A549 (cell line): ENCODE measurements around the gene AIG1.

Source experiments
- ESRRA ChIP-seq: fragments of 150-350 bp; IDR thresholded peaks from 2 replicates; pipeline ENCODE4 v1.6.1; 2014; ENCODE audit warnings: mild to moderate bottlenecking, low read length, borderline replicate concordance
- JUN ChIP-seq, 2 experiments: fragments of >200 bp; sonication (Bioruptor Twin); formaldehyde crosslinking; IDR thresholded peaks; 2 replicates in 1 of 2; 3 replicates in 1 of 2; pipeline ENCODE4 v1.6.1; 2016 to 2017
- MAX ChIP-seq: IDR thresholded peaks from 2 replicates; pipeline ENCODE4 v1.6.1; 2012
- MYC ChIP-seq: IDR thresholded peaks from 2 replicates; pipeline ENCODE4 v1.6.1; 2012; ENCODE audit warnings: mild to moderate bottlenecking, inconsistent platforms, low read length, improper control_type of control experiment, borderline replicate concordance
- POLR2A ChIP-seq: IDR thresholded peaks from 2 replicates; pipeline ENCODE4 v1.6.1; 2012; ENCODE audit warnings: mild to moderate bottlenecking, low read length
- RAD21 ChIP-seq, 2 experiments: fragments of >200 bp in 1 of 2; sonication (Bioruptor Twin) in 1 of 2; formaldehyde crosslinking in 1 of 2; IDR thresholded peaks in 1 of 2; conservative IDR thresholded peaks in 1 of 2; 2 replicates in 1 of 2; 3 replicates in 1 of 2; pipeline ENCODE4 v1.6.1; 2012 to 2018; ENCODE audit warnings: inconsistent platforms in 1 of 2
- SMC3 ChIP-seq: fragments of >200 bp; sonication (Bioruptor Twin); formaldehyde crosslinking; IDR thresholded peaks from 3 replicates; pipeline ENCODE4 v1.6.1; 2018; ENCODE audit warnings: inconsistent platforms
- TP53 ChIP-seq: fragments of 250-450 bp; sonication (Bioruptor Pico); IDR thresholded peaks from 2 replicates; pipeline ENCODE4 v1.5.0; 2021; ENCODE audit warnings: mild to moderate bottlenecking, moderate library complexity
- ZFP36 ChIP-seq: fragments of 450-650 bp; IDR thresholded peaks from 2 replicates; pipeline ENCODE4 v1.6.1; 2014; ENCODE audit warnings: borderline replicate concordance; ENCODE audit not compliant: partially characterized antibody
- TF ChIP-seq, protein P1 (sequence below): fragments of 200-600 bp; sonication (generic); IDR thresholded peaks from 2 replicates; pipeline ENCODE4 v1.6.1; 2016; ENCODE audit warnings: antibody characterized with exemption, mild to moderate bottlenecking, moderate library complexity
- TF ChIP-seq, protein P2 (sequence below): fragments of 450-650 bp; IDR thresholded peaks from 2 replicates; pipeline ENCODE4 v1.6.1; 2014; ENCODE audit warnings: antibody characterized with exemption
- TF ChIP-seq, protein P3 (sequence below): fragments of >200 bp; sonication (Bioruptor Twin); formaldehyde crosslinking; IDR thresholded peaks from 3 replicates; pipeline ENCODE4 v1.5.1; 2016

DNA sequence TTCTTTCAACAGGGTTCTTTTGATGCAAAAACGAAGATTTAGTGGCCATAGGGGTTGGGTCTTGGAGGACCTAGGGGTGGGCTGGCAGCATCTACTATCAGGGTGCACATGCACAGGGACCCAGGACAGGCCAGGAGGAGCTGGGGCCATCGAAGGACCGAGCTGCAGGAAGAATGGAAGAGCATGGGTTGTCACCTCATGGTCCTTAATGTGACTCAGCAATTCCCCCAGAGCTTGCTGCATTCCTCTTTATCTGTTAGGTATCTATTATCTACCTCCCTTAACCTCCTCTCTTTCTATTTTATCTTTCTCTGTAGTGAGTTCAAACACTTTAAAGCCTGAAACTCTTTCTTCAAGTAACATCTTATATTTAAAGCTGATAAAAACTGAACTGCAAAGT is 167.0 kb downstream of the AIG1 start:
- TF ChIP-seq, protein P1, sequence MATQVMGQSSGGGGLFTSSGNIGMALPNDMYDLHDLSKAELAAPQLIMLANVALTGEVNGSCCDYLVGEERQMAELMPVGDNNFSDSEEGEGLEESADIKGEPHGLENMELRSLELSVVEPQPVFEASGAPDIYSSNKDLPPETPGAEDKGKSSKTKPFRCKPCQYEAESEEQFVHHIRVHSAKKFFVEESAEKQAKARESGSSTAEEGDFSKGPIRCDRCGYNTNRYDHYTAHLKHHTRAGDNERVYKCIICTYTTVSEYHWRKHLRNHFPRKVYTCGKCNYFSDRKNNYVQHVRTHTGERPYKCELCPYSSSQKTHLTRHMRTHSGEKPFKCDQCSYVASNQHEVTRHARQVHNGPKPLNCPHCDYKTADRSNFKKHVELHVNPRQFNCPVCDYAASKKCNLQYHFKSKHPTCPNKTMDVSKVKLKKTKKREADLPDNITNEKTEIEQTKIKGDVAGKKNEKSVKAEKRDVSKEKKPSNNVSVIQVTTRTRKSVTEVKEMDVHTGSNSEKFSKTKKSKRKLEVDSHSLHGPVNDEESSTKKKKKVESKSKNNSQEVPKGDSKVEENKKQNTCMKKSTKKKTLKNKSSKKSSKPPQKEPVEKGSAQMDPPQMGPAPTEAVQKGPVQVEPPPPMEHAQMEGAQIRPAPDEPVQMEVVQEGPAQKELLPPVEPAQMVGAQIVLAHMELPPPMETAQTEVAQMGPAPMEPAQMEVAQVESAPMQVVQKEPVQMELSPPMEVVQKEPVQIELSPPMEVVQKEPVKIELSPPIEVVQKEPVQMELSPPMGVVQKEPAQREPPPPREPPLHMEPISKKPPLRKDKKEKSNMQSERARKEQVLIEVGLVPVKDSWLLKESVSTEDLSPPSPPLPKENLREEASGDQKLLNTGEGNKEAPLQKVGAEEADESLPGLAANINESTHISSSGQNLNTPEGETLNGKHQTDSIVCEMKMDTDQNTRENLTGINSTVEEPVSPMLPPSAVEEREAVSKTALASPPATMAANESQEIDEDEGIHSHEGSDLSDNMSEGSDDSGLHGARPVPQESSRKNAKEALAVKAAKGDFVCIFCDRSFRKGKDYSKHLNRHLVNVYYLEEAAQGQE = no peak
- TF ChIP-seq POLR2A (no peak), JUN (IDR thresholded peaks at IDR 0.05) (no peak), RAD21 (conservative IDR thresholded peaks at IDR 0.05 in 1 of 2, IDR thresholded peaks at IDR 0.05 in 1 of 2) (no peak), SMC3 (no peak), MYC (no peak), ESRRA (no peak), ZFP36 (no peak), TP53 (CRISPR knock-in tag) (no peak), MAX (no peak)
- TF ChIP-seq, protein P2, sequence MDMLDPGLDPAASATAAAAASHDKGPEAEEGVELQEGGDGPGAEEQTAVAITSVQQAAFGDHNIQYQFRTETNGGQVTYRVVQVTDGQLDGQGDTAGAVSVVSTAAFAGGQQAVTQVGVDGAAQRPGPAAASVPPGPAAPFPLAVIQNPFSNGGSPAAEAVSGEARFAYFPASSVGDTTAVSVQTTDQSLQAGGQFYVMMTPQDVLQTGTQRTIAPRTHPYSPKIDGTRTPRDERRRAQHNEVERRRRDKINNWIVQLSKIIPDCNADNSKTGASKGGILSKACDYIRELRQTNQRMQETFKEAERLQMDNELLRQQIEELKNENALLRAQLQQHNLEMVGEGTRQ = no peak
- TF ChIP-seq, protein P3, sequence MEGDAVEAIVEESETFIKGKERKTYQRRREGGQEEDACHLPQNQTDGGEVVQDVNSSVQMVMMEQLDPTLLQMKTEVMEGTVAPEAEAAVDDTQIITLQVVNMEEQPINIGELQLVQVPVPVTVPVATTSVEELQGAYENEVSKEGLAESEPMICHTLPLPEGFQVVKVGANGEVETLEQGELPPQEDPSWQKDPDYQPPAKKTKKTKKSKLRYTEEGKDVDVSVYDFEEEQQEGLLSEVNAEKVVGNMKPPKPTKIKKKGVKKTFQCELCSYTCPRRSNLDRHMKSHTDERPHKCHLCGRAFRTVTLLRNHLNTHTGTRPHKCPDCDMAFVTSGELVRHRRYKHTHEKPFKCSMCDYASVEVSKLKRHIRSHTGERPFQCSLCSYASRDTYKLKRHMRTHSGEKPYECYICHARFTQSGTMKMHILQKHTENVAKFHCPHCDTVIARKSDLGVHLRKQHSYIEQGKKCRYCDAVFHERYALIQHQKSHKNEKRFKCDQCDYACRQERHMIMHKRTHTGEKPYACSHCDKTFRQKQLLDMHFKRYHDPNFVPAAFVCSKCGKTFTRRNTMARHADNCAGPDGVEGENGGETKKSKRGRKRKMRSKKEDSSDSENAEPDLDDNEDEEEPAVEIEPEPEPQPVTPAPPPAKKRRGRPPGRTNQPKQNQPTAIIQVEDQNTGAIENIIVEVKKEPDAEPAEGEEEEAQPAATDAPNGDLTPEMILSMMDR = no peak
